Trophoblast cell (in vitro differentiated cells and primary cell): ENCODE measurements around the gene GCM1.

ENCODE experiments used
- DNase-seq, 2 donors: peaks; one replicate each; pipeline ENCODE4 v3.0.0-alpha.2; 2016
- H2AFZ ChIP-seq: 2 replicates; pipeline ENCODE4 v1.6.1; 2013; ENCODE audit warnings: low read length, moderate library complexity, mild to moderate bottlenecking; ENCODE audit not compliant: insufficient read depth, poor library complexity
- H2AK5ac ChIP-seq: 2 replicates; pipeline ENCODE4 v1.6.1; 2013; ENCODE audit warnings: mild to moderate bottlenecking, low read length
- H2BK120ac ChIP-seq: 2 replicates; pipeline ENCODE4 v1.6.1; 2013; ENCODE audit warnings: low read length, mild to moderate bottlenecking, moderate library complexity; ENCODE audit not compliant: insufficient read depth, poor library complexity
- H2BK12ac ChIP-seq: 2 replicates; pipeline ENCODE4 v1.6.1; 2013; ENCODE audit warnings: mild to moderate bottlenecking, low read length, moderate library complexity
- H2BK5ac ChIP-seq: 2 replicates; pipeline ENCODE4 v1.6.1; 2013; ENCODE audit warnings: low read length, low read depth, moderate library complexity, mild to moderate bottlenecking; ENCODE audit not compliant: poor library complexity
- H3K14ac ChIP-seq: 2 replicates; pipeline ENCODE4 v1.6.1; 2013; ENCODE audit warnings: mild to moderate bottlenecking, low read length
- H3K18ac ChIP-seq: 2 replicates; pipeline ENCODE4 v1.6.1; 2013; ENCODE audit warnings: mild to moderate bottlenecking, low read length
- H3K23ac ChIP-seq: 2 replicates; pipeline ENCODE4 v1.6.1; 2013; ENCODE audit warnings: low read length
- H3K27ac ChIP-seq: 2 replicates; pipeline ENCODE4 v1.5.1; 2013; ENCODE audit warnings: low read depth, mild to moderate bottlenecking, inconsistent platforms, low read length, moderate library complexity
- H3K27me3 ChIP-seq: 2 replicates; pipeline ENCODE4 v1.6.1; 2013; ENCODE audit warnings: inconsistent platforms, mild to moderate bottlenecking, low read length, moderate library complexity; ENCODE audit not compliant: insufficient read depth
- H3K36me3 ChIP-seq, 2 experiments: 1 replicate in 1 of 2; 2 replicates in 1 of 2; pipeline ENCODE4 v1.6.1; 2013; ENCODE audit warnings: low read length in 2 of 2, mild to moderate bottlenecking in 2 of 2, moderate library complexity in 1 of 2; ENCODE audit not compliant: insufficient read depth in 2 of 2, control insufficient read depth in 1 of 2
- H3K4ac ChIP-seq: 2 replicates; pipeline ENCODE4 v1.6.1; 2013; ENCODE audit warnings: low read depth, mild to moderate bottlenecking, low read length, moderate library complexity
- H3K4me1 ChIP-seq, 2 experiments: 1 replicate in 1 of 2; 2 replicates in 1 of 2; pipeline ENCODE4 v1.6.1; 2013; ENCODE audit warnings: low read length in 2 of 2, mild to moderate bottlenecking in 2 of 2, moderate library complexity in 1 of 2; ENCODE audit not compliant: insufficient read depth in 2 of 2, control insufficient read depth in 1 of 2
- H3K4me2 ChIP-seq: 2 replicates; pipeline ENCODE4 v1.6.1; 2013; ENCODE audit warnings: inconsistent platforms, mild to moderate bottlenecking, low read length, moderate library complexity
- H3K4me3 ChIP-seq: 2 replicates; pipeline ENCODE4 v1.5.1; 2013; ENCODE audit warnings: mild to moderate bottlenecking, low read depth, low read length, inconsistent platforms
- H3K79me1 ChIP-seq: one replicate; pipeline ENCODE4 v1.6.1; 2013; ENCODE audit warnings: low read length
- H3K79me2 ChIP-seq: 2 replicates; pipeline ENCODE4 v1.6.1; 2013; ENCODE audit warnings: low read length, mild to moderate bottlenecking; ENCODE audit not compliant: control insufficient read depth, insufficient read depth, poor library complexity
- H3K9ac ChIP-seq: 2 replicates; pipeline ENCODE4 v1.6.1; 2013; ENCODE audit warnings: mild to moderate bottlenecking, low read length
- H3K9me3 ChIP-seq: 2 replicates; pipeline ENCODE4 v1.6.1; 2013; ENCODE audit warnings: low read depth, mild to moderate bottlenecking, control low read depth, inconsistent platforms, low read length; ENCODE audit not compliant: insufficient read depth
- H4K12ac ChIP-seq: 2 replicates; pipeline ENCODE4 v1.6.1; 2013; ENCODE audit warnings: low read depth, mild to moderate bottlenecking, low read length, moderate library complexity
- H4K8ac ChIP-seq: 2 replicates; pipeline ENCODE4 v1.6.1; 2013; ENCODE audit warnings: low read depth, mild to moderate bottlenecking, low read length, moderate library complexity
- H4K91ac ChIP-seq: one replicate; pipeline ENCODE4 v1.6.1; 2013; ENCODE audit warnings: low read depth, mild to moderate bottlenecking, low read length, moderate library complexity
- WGBS: extraction: QIAGEN DNeasy Blood & Tissue Kit; methylation state at CpG from one replicate; pipeline ENCODE4 v1.1.7; 2013; ENCODE audit warnings: missing lambda C conversion rate; ENCODE audit not compliant: insufficient read length, insufficient coverage; ENCODE audit errors: extremely low coverage; 5-methylcytosine and 5-hydroxymethylcytosine counted together

Gene GCM1

GRCh38 chr6:53154071-53154470 lies 5.4 kb upstream of the GCM1 start:
- H3K23ac ChIP-seq, result no peak overlapping the region
- H3K79me2 ChIP-seq, result no peaks in the 10 kb centered on the region
- no peak overlapping the region for H2BK12ac ChIP-seq
- no peaks in the 10 kb centered on the region for H3K9me3 ChIP-seq
- no peak overlapping the region for H3K18ac ChIP-seq
- no peak overlapping the region for H3K9ac ChIP-seq
- DNase-seq, result peak; percentile 82 to 97
- H3K27me3 ChIP-seq, result no peaks in the 10 kb centered on the region
- no peaks in the 10 kb centered on the region for H3K79me1 ChIP-seq
- no peak overlapping the region for H3K14ac ChIP-seq
- H2AK5ac ChIP-seq, result no peak overlapping the region
- H4K12ac ChIP-seq, result no peak overlapping the region
- no peak overlapping the region for H3K27ac ChIP-seq
- H4K91ac ChIP-seq, result no peak overlapping the region
- no CpG with 5 or more reads among the region's 4 CpGs for WGBS
- H4K8ac ChIP-seq, result no peak overlapping the region
- no peak overlapping the region for H2BK120ac ChIP-seq
- H3K4me1 ChIP-seq, result no peaks in the 10 kb centered on the region
- no peak overlapping the region for H3K4ac ChIP-seq
- no peak overlapping the region for H2BK5ac ChIP-seq
- H3K4me3 ChIP-seq, result no peak overlapping the region
- no peak overlapping the region for H2AFZ ChIP-seq
- no peaks in the 10 kb centered on the region for H3K36me3 ChIP-seq
- H3K4me2 ChIP-seq, result no peak overlapping the region

DNA sequence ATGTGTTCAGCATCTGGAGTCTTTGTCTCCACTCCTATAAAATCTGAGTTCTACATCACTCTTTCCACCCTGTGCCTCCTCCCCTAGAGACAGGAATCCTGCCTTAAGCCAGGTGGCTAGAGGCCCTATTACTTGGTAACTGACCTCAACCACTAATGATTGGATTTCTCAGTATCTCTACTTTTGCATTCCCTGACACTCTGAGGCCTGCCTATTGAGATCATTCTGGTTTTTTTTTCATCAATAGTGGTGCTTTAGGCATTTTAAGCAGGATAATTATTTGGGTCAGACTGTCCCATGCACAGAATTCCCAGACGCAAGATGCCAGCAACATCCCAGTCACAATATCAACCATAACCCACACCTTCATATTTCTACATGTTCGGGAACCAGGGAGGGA lies 3.9 kb upstream of the GCM1 start:
- Histone ChIP-seq H3K79me1 (no peaks in the 10 kb centered on the region), H2BK5ac (no peak overlapping the region), H3K18ac (no peak overlapping the region), H3K27me3 (no peaks in the 10 kb centered on the region), H2BK12ac (no peak overlapping the region), H3K4me2 (no peak overlapping the region), H3K36me3 (no peaks in the 10 kb centered on the region), H3K4me3 (no peak overlapping the region), H3K79me2 (no peaks in the 10 kb centered on the region), H3K14ac (no peak overlapping the region), H4K91ac (peak overlapping the region; percentile 31), H2AK5ac (no peak overlapping the region), H3K27ac (no peak overlapping the region), H2BK120ac (no peak overlapping the region), H3K4me1 (no peaks in the 10 kb centered on the region), H4K8ac (peak overlapping the region; percentile 54), H3K23ac (no peak overlapping the region), H3K4ac (no peak overlapping the region), H4K12ac (no peak overlapping the region), H3K9ac (no peak overlapping the region), H2AFZ (no peak overlapping the region), H3K9me3 (no peaks in the 10 kb centered on the region)
- DNase-seq, result peak; percentile 73 to 92
- no CpG with 5 or more reads among the region's 2 CpGs for WGBS

- H3K27ac ChIP-seq, result no peak overlapping the region
- no peaks in the 10 kb centered on the region for H3K36me3 ChIP-seq
- no peak overlapping the region for H3K4me3 ChIP-seq
- no CpG with 5 or more reads among the region's 3 CpGs for WGBS
- no peak overlapping the region for H3K9ac ChIP-seq
- H3K14ac ChIP-seq, result no peak overlapping the region
- no peak overlapping the region for H3K4ac ChIP-seq
- peak overlapping the region; percentile 8 for H4K91ac ChIP-seq
- H2BK12ac ChIP-seq, result no peak overlapping the region
- H3K9me3 ChIP-seq, result no peaks in the 10 kb centered on the region
- H2BK120ac ChIP-seq, result peak overlapping the region; percentile 2
- H3K79me2 ChIP-seq, result no peaks in the 10 kb centered on the region
- H4K12ac ChIP-seq, result no peak overlapping the region
- no peaks in the 10 kb centered on the region for H3K27me3 ChIP-seq
- no peaks in the 10 kb centered on the region for H3K4me1 ChIP-seq
- no peak overlapping the region for H2AFZ ChIP-seq
- H3K4me2 ChIP-seq, result no peak overlapping the region
- H3K18ac ChIP-seq, result no peak overlapping the region
- DNase-seq, result peak; percentile 76 to 85
- H3K23ac ChIP-seq, result no peak overlapping the region
- H2AK5ac ChIP-seq, result no peak overlapping the region
- H2BK5ac ChIP-seq, result no peak overlapping the region
- H4K8ac ChIP-seq, result no peak overlapping the region
- H3K79me1 ChIP-seq, result no peaks in the 10 kb centered on the region
Measured at GRCh38 chr6:53151676-53152075, 3.0 kb upstream of the GCM1 start.

- H3K4me2 ChIP-seq, result no peak overlapping the region
- H3K27me3 ChIP-seq, result no peaks in the 10 kb centered on the region
- H3K79me1 ChIP-seq, result no peaks in the 10 kb centered on the region
- no peaks in the 10 kb centered on the region for H3K9me3 ChIP-seq
- H3K4me1 ChIP-seq, result no peaks in the 10 kb centered on the region
- no peak overlapping the region for H3K23ac ChIP-seq
- DNase-seq, result no peak
- H3K27ac ChIP-seq, result no peak overlapping the region
- no peak overlapping the region for H3K18ac ChIP-seq
- H2BK12ac ChIP-seq, result no peak overlapping the region
- no peak overlapping the region for H3K4ac ChIP-seq
- H4K12ac ChIP-seq, result no peak overlapping the region
- H2BK120ac ChIP-seq, result no peak overlapping the region
- no peak overlapping the region for H3K9ac ChIP-seq
- no peaks in the 10 kb centered on the region for H3K79me2 ChIP-seq
- no peak overlapping the region for H4K91ac ChIP-seq
- no peak overlapping the region for H3K4me3 ChIP-seq
- no peak overlapping the region for H2BK5ac ChIP-seq
- no peak overlapping the region for H2AK5ac ChIP-seq
- no peak overlapping the region for H4K8ac ChIP-seq
- H2AFZ ChIP-seq, result no peak overlapping the region
- H3K36me3 ChIP-seq, result no peaks in the 10 kb centered on the region
- WGBS, result no CpG with 5 or more reads among the region's 2 CpGs
- no peak overlapping the region for H3K14ac ChIP-seq
Measured at GRCh38 chr6:53144802-53145201, 3.8 kb downstream of the GCM1 start.
